NCI-H2081 (cell line): ENCODE measurements around the gene PATE3.

ENCODE experiments used
- DNase-seq, 2 experiments: peaks; one replicate each; lab custom pipeline; 2025; lab: John Stamatoyannopoulos, UW

PATE3 gene, protein sequence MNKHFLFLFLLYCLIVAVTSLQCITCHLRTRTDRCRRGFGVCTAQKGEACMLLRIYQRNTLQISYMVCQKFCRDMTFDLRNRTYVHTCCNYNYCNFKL

DNA sequence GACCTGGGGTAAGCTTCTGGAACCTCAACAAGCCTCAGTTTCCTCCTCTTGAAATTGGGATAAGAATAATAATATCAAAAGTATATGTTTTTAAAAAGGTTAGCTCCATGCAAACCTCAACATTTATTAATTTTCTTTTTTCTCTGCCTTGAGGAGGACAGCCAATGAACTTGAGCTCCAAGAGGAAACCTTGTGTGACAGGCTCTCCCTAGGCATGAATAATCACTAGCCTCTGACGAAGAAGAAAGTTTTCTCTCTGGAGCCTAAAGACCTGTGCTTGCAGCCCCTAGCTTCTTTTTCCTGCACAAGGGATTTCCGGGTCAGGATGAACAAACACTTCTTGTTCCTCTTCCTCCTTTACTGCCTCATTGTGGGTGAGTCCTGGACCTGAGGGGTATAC is at the start of gene PATE3:
TSS of gene PATE3 (plus strand) at position 301 of the 400 bp plus-strand sequence. CDS start at position 326, 25 bp downstream.
- DNase-seq = no peak

DNA sequence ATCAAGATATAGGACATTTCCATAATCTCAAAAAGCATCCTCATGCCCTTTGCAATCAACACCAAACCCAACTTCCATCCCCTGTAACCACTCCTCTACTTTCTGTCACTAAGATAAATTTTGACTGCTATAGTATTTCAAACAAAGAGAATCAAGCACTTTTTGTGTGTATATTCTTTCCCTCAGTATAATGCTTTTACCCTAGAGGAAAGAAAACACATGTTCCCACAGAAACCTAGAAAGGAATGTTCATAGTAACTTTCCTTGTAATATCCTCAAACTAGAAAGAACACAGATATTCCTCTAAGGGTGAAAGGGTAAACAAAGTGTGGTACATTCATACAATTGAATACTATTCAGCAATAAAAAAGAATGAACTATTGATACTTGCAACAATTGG is 47.3 kb upstream of the PATE3 start:
- no peak for DNase-seq

DNA sequence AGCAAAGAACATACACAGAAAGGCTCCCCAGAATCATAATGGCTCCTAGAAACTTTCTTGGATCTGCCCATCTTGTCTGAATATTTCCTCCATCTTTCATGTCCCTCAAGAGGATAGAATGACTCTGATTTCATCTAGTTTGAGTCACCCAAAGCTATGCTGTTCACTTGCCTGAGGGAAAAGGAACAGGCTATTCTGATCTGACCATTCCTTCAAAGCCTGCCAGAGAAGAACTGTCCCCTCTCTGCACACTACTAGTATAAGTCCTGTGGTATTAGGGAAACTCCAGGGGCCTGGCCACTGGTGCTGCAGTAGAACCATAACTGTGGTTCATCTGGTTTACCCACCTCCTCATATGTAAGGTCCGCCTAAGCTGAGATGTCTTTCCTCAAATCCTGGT is 44.2 kb upstream of the PATE3 start:
- DNase-seq = no peak

DNA sequence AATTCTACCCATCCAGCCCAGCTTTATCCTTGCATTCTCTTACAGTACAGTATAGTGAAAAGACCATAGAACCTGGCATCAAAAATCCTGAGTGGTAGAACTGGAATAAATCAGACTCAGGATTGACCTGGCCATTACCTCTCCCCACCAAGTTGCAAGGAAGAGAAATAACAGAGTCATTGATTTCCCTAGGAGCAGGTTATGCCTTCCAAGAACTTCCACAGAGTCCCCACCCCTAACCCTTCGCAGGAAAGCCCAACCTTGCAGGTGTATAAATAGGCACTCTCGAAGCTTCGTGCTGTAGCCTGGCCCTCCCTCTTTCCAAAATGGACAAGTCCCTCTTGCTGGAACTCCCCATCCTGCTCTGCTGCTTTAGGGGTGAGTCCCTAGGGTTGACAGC is 41.9 kb upstream of the PATE3 start, which contains the start of gene PATE1:
TSS of gene PATE1 (plus strand) at position 301 of the 400 bp plus-strand sequence. CDS start at position 327, 26 bp downstream.
- DNase-seq = no peak

DNA sequence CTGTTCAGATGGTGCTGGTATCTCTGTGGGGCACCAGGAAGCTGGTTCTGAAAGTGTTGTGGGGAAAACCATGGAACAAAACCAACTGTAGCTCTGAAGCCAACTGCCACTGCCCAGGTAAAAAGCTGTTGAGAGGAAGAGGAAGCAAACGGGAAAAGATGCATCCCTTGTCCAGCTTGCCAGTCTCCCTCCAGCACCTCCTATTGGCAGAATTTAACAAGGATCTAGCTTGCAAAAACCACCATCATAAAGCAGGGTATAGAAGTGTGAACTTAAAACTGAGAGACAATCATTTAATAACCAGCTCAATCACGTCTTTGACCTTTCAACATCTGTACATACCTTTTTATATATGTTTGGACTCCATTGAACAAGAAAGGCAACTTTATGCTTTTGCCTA is 37.3 kb upstream of the PATE3 start:
- DNase-seq = no peak

DNA sequence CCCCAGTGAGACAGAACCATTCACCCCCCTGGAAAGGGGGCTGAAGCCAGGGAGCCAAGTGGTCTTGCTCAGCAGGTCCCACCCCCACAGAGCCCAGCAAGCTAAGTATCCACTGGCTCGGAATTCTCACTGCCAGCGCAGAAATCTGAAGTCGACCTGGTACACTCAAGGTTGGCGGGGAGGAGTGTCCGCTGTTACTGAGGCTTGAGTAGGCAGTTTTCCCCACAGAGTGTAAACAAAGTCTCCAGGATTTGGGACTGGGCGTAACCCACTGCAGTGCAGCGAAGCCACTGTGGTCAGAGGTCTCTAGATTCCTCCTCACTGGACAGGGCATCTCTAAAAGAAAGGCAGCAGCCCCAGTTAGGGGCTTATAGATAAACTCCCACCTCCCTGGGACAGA is 31.9 kb upstream of the PATE3 start:
- DNase-seq = no peak

DNA sequence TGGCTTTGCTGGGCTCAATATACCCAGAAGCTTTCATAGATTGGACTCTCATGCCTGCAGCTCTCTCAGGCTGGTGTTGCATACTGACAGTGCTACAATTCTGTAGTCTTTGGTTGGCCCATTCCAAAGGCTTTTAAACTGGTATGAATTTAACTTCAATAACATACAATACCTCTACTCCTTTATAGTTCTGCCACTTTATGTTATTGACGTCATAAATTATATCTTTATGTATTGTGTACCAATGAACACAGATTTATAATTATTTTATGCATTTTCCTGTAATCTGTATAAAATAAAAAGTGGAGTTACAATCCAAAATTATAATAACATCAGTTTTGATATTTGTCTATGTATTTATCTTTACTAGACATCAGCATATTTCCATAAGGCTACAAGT is 25.5 kb upstream of the PATE3 start:
- no peak for DNase-seq

DNA sequence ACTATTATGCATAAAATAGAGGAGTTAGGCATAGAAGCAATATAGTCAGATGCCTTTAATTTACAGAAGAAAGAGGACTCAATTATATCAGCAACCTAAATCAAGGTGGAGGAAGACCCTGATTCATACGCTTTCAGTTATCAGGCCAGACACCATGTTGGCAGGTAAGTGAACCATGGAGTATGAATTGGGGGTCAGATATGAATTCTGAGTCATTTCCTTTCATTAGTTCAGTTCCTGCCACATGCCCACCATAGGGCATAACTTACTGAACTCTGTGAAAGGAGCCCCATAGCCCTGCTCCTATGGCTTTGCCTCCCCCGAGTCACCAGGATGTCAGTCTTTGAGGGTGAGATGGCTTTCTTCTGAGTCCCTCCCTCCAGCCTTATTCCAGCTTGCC is 24.4 kb upstream of the PATE3 start:
- no peak for DNase-seq

DNA sequence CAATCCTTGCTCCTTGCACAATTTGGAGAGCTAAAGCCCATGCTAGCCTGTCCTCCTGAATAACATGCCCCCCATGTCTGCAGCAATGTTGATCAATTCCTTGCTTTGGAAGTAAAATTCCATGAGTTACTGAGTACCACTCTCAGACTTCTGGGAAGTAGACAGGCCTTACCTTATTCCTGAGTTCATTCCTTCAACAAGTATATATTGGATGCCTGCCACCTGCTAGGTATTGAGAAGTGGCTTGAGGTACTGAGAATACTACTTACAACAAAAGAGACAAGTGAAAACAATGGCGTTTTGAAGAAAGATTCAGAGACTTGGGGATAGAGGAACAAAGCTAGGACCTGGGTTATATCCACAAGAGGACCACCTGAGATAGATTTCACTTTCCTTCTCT is 21.7 kb upstream of the PATE3 start:
- no peak for DNase-seq

DNA sequence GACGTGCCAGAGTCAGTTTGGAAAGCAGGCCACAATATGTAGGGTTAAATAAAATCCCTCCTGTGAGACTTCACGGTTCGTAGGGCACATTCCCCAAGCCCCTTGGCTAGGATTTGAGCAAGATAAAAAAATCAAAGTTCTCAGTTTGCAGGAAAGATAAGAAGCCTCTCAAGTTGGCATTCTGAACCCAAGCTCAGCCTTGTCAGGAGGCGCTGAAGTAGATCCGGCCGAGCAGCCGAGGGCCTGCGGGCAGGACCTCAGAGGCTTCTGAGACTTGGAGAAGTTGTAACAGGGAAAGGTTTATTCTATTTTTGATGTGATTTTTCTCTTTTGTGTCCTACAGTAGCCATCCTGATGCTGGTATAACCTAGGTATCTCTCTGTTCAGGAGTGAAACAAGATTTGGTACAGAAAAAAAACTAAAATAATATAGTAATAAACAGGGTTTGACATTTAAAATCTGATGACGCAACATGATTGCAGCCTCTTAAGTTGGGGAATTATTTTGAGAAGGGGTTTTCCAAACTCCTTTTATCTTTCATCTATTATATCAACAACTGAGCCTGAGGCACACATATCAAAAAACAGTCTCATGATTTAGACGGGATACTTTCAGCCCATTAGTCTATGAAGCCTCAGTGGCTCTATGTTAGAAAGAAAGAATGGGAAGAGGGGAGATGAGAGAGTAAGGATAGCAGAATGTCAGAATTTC is 19.4 kb upstream of the PATE3 start:
- DNase-seq = no peak

DNA sequence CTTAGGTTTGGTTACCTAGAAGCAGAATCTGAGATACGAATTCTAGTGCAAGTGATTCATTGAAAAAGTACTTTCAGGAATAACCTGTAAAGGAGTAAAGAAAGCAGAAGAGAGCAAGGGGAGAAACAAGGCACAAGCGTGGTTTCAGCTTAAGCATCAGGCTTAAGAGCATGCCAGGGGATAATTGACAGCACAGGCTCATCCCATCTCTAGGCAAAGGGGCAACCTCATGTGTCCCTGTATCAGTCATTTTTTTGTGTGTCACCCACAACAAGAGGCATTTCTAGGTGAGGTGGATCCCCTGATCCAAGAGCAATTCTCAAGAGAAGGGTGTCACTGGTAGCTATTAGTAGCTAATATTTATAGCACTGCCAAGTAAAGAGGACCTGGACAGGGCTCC is 17.3 kb upstream of the PATE3 start:
- DNase-seq = no peak

DNA sequence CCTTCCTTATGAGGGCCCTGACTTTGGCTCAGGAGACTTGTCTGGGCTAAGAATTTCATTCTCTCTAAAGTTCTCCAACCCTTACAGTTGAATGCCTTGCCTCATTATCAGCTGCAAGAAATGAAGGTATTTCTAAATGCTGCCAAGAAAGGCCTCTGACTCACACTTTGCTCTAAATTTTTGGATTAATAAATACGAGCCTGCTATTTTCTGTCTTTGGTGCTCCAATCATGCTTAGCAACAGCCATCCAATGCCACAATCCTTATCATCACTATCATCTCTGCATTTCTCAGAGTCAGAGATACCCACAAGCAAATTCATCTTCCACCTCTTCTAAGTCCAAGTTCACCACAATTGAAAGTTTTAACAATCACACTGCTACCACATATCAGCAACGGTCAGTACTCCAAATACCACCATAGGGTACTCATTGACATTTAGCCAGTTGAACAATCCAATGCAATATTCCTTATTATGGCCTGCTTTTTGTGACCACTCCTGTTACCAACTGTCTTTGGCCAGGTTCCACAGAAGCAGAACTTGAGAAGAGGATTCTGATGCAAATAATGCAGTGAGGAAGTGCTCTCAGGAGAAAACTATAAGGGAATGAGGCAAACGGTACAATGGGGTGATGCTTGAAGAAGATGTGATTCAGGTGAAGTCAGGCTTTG is 15.0 kb upstream of the PATE3 start:
- no peak for DNase-seq

DNA sequence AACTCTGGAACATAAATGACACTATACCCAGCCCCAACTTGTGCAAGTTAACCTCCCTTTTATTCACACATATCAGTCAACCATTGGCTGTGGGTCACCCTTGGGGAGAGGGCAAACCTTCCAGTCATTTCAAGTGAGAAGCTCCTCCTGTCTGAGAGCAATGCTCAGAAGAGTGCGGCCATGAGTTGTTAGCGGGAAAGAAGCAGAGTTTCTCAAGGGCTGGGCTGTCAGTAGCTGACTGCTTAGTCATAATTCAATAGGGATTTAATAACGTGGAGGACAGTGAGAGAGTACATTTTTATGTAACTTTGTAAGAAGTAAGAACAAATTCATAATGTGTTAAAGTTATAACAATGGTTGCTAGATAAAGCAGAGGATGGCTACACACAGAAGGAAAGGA is 14.4 kb upstream of the PATE3 start:
- DNase-seq = no peak

DNA sequence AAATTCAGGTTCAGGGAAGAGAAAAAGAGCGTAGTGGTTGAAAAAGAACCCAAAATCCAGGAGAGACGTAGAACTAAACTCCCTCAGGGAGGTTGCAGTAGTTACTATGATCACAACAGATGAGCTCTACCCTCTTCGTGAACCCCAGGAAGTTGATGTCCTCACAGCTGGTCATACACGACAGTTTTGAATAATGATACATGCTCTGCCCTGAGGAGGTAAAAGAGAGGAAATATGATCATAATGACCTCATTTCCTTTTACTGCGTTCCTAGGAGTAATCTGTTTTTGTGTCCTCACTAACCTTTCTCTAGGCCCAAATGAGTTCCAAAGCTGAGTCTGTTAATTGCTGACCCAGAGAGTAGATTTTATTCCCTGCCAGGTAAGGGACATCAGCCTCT is 10.6 kb upstream of the PATE3 start:
- DNase-seq = no peak

DNA sequence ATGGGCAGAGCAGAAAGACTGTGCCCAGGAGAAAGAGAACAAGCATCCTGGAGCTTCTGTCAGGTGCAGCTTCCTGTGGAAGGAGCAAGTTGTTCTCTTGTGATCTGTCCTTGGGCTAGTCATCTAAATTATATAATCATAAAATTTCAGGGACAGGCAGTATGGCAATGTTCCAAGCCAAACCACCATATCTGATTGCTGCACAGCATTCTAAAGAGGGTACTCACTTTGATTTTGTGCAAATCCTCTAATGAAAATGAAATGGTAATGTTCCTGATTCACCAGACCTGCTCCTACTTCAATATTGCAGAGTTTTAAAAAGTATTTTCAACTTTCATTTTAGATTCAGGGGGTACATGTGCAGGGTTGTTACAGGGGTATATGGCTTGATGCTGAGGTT is 9.2 kb upstream of the PATE3 start, which contains the start of gene PATE2:
TSS of gene PATE2 (minus strand) at position 101 of the 400 bp plus-strand sequence. CDS start at position 46, 55 bp downstream.
- no peak for DNase-seq

DNA sequence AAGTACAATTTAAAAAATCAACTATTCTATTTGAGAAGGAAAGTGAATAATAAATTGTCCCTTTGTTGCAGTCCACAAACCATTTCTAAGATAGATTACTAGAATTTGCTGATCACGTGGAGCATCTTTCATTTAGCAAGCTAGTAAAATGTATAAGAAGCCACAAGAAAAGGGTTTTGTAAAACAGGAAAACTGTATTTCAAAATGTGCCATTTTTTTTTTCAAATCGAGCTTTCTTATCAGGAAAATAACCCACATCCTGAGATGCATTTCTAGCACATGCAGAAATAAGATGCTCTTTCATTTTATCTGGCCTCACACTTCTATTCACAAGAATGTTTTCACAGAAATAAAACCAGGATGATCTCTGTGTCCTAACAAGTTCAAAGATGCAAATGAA is 3.2 kb upstream of the PATE3 start:
- DNase-seq = no peak

DNA sequence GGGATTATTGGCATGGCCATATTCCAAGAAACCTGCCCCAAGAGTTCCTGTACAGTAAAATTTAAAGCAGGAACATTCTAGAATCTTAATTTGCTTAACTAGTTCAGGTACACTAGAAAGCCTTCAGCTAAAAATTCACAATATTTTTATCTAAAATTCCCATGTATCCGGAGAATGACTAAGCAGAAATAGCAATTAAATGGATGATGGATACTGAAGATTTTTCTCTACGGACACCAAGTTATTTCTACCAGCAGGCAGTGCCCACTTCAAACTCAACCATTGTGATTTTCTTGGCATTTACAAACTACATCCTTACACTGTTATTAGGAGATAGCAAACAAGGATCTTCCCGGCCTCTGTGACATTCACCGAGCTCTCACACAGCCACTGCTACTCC is 2.9 kb downstream of the PATE3 start:
- DNase-seq = no peak

DNA sequence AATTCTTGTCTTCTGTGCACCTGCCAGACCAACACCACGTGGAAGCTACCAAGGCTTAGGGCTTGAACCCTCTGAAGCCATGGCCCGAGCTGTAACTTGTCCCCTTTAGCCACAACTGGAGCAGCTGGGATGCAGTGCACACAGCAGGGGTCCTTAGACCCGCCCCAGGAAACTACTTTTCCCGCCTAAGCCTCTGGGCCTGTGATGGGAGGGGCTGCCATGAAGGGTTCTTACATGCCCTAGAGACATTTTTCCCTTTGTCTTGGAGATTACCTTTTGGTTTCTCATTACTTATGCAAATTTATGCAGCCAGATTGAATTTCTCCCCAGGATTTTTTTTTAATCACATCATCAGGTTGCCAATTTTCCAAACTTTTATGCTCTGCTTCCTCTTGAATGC is 9.7 kb downstream of the PATE3 start:
- DNase-seq = no peak

DNA sequence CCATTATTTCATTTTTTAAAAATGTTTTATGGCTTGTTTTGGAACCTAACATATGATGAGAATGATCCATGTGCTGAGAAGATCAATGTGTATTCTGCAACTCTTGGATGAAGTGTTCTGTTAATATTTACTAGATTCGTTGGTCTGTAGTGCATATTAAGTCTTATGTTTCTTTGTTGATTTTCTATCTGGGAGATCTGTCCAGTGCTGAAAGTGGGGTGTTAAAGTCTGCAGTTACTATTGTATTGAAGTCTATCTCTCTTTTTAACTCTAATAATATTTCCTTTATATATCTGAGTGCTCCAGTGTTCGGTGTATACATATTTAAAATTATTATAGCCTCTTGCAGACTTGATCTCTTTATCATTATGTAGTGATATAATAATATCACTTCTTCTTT is 11.9 kb downstream of the PATE3 start:
- DNase-seq = no peak

DNA sequence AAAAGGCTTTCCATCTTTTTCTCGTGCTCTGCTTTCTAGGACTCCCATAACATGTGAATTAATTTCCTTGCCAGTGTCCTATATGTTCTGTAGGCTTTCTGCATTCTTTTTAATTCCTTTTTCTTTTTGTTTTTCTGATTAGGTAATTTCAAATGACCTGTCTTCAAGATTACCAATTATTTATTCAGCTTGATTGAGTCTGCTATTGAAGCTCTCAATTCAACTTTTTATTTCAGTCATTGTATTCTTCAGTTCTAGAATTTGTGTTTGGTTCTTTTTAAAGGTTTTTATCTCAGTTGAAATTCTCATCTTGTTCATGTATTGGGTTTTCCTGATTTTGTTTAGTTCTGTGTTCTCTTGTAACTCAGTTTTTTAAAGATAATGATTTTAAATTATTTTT is 14.5 kb downstream of the PATE3 start:
- no peak for DNase-seq

DNA sequence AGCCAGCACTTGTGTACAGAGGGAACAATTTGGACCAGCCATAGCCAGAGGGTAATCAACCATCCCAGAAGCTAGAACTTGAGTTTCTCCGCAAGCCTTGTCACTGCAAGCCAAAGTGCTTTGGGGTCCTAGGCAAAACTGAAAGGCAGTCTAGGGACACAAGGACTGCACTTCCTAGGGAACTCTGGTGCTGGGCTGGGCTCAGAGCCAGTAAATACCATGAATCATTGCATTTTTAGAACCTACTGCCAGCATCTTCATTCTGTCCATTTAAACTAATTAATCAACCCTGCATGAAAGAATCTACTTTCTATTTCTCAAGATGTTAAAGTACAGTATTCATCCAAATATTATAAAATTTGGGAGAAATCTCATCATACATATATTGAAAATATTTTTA is 20.0 kb downstream of the PATE3 start:
- no peak for DNase-seq

DNA sequence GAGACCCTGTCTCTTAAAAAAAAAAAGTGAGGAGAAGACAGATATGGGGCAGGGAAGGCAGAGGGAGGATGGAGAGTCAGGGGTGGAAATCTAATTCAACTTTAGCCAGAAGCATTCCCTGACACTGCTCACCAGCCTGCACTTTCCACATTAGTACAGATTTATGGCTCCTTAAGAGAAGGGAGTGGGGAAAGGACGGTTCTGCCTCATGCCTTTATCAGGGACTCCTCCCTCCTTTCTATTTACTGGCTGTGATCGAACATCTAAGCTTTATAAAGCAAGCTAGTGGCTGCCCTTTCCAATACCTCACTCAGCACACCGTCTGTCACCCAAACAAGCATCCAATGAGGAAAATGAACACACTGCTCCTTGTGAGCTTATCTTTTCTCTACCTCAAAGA is 45.1 kb downstream of the PATE3 start, which contains the start of gene PATE4:
TSS of gene PATE4 (plus strand) at position 301 of the 400 bp plus-strand sequence. CDS start at position 345, 44 bp downstream.
- no peak for DNase-seq

DNA sequence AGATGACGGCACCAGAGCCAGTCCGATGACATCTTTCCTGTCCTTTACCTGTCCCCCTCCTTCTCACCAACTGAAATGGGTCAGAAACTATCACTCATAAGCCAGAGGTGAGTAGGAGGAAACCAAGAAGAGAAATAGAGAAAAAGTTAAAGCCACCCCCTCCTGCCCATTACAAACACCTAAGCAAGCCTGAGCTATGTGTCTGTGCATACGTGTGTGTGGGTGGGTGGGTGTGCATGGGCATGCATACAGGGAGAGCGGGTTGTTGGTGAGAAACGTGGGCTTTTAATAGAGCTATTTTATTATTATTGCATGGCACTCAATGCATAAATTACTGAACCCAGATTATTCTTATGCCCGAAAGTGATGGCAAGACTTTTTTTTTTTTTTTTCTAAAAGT is 47.8 kb downstream of the PATE3 start:
- DNase-seq = no peak
